ENCODE data around the gene ALKBH4. TPM values are rescaled to one million over a fixed set of nuclear protein-coding genes. Genes with fewer than 3 reads are reported as not detected.

ALKBH4 gene
- total RNA-seq, 1 donor from 2014 or later: 12.5 TPM

DNA sequence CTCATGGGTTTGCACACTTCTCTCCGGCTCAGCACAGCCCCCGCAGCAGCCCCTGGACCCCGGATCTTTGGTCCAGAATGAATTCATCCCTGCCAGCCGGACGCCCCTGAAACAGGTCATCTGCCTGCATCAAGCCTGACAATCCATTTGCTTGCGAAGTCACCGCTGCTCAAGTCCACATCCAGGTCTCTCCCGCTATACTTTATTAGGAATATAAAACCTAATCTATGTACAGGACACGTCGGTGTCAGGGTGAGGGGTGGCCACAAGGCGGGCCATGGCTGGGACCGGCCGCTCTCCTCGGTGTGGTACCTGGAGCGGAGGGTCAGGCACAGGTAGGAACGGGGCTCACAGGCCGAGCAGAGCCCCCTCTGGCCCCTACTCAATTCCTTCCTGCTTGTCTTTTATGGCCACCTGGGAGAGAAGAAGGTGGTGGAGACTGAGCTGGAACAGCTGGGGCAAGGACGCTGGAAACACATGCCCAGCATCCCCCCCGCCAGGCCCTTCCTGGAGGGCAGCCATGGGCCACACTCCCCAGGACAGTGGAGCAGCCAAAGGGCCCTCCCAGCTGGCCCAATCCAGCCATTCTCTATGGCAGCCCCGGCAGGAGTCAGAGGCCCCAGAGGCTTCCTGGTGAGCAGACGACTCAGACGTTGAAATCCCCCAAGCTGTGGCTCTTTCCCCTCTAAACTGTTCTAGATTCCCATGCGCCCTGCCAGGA lies 8.8 kb upstream of the ALKBH4 start:
- DNase-seq (ENCODE audit: low read depth): no peak
- no peak overlapping the region for H3K4me3 ChIP-seq (ENCODE audit: low read depth, low read length)
- H3K36me3 ChIP-seq (ENCODE audit: control insufficient read depth, insufficient read depth, low read length): peaks cover 2% of the 10 kb centered on the region
- TF ChIP-seq CTCF (IDR thresholded peaks at IDR 0.05; ENCODE audit: insufficient read depth, low read length, poor library complexity, severe bottlenecking): no peak
- no peaks in the 10 kb centered on the region for H3K27me3 ChIP-seq (ENCODE audit: control insufficient read depth, insufficient read depth, low read length)

- Histone ChIP-seq H3K4me3 (ENCODE audit: low read depth, low read length) (no peak overlapping the region), H3K36me3 (ENCODE audit: control insufficient read depth, insufficient read depth, low read length) (peaks cover 2% of the 10 kb centered on the region), H3K27me3 (ENCODE audit: control insufficient read depth, insufficient read depth, low read length) (no peaks in the 10 kb centered on the region)
- no peak for DNase-seq (ENCODE audit: low read depth)
- no peak for TF ChIP-seq CTCF (IDR thresholded peaks at IDR 0.05; ENCODE audit: insufficient read depth, low read length, poor library complexity, severe bottlenecking)
These were observed 7.7 kb upstream of the ALKBH4 start for GRCh38 chr7:102472126-102473041.

DNA sequence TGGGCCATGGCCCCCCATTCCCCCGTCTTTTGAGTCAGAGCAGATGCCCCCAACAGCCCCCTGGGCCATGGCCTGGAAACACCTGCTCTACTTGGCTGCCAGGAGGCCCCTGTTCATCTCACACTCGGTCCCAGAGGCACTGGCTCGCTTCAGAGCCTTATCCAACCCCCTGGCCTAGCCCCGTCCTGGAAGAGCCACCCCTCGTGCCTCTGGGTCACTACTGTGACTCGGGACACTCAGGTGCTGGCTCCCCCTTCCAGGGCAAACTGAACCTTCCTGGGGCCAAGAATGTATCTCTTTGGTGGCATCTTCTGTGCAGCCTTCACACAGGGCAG lies 7.1 kb upstream of the ALKBH4 start:
- Histone ChIP-seq H3K4me3 (ENCODE audit: low read depth, low read length) (no peak overlapping the region), H3K36me3 (ENCODE audit: control insufficient read depth, insufficient read depth, low read length) (peaks cover 2% of the 10 kb centered on the region), H3K27me3 (ENCODE audit: control insufficient read depth, insufficient read depth, low read length) (no peaks in the 10 kb centered on the region)
- DNase-seq (ENCODE audit: low read depth): no peak
- TF ChIP-seq CTCF (IDR thresholded peaks at IDR 0.05; ENCODE audit: insufficient read depth, low read length, poor library complexity, severe bottlenecking): no peak

DNA sequence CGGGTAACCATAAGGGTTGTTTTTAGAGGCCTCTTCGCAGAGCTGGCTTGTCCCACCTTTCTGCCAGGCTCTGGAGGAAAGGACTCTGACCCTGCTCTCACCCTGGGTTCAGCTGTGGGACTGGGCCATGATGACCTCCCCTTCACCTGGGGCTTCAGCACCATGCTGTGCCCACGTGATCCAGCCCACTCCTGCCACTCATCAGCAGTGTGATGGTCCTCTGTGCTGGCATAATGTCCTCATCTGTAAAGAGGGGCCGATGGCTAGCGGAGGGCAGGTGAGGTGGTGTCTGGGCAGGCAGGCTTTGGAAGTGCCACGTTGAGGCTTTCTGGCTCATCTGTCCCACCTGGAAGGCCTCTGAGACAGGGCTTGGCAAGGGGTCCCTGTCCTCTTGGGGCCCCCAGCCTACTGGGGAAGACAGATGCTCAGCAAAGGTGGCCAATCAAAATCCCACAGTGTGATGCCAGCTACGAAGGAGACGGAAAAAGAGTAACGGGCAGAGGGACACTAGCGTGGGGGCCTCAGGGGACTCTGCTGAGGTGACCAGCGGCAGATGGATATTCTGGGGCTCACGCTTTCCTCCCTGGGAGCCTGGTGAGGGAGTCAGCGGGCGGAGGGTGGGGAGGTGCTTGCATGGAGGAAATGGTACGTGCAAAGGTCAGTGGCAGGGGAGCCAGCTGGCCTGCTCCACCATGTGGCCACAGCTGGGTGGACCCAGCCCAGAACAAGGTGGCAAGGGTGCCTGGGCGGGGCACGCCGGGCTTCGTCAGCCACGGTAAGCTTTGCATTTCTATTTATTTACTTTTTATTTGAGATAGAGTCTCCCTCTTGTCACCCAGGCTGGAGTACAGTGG lies 5.5 kb upstream of the ALKBH4 start:
- Histone ChIP-seq H3K27me3 (ENCODE audit: control insufficient read depth, insufficient read depth, low read length) (no peaks in the 10 kb centered on the region), H3K36me3 (ENCODE audit: control insufficient read depth, insufficient read depth, low read length) (peaks cover 4% of the 10 kb centered on the region), H3K4me3 (ENCODE audit: low read depth, low read length) (no peak overlapping the region)
- no peak for TF ChIP-seq CTCF (IDR thresholded peaks at IDR 0.05; ENCODE audit: insufficient read depth, low read length, poor library complexity, severe bottlenecking)
- no peak for DNase-seq (ENCODE audit: low read depth)

DNA sequence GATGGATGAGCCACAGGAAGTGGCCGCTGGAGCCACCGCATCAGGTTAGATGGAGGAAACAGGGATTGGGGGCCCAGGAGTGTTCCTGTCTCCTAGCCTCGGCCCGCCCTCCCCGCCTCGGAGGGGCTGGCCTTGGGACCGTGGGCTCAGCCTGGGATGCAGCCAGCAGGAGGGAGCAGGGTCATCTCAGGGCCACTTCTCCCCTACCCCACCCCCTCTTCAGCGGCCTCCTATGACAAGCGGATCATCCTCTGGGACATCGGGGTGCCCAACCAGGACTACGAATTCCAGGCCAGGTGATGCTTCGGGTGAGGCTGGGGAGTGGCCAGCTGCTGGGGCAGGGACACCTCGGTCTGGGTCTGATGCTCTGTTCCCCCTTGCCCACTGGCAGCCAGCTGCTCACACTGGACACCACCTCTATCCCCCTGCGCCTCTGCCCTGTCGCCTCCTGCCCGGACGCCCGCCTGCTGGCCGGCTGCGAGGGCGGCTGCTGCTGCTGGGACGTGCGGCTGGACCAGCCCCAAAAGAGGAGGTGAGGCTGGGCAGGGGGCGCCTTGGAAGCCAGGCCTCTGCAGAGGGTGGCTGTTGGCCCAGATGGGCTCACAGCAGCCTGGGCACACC lies 4.8 kb upstream of the ALKBH4 start:
- TF ChIP-seq CTCF (IDR thresholded peaks at IDR 0.05; ENCODE audit: insufficient read depth, low read length, poor library complexity, severe bottlenecking): no peak

More for the DNA sequence above, 4.8 kb upstream of the ALKBH4 start:
- Histone ChIP-seq H3K27me3 (ENCODE audit: control insufficient read depth, insufficient read depth, low read length) (no peaks in the 10 kb centered on the region), H3K36me3 (ENCODE audit: control insufficient read depth, insufficient read depth, low read length) (peaks cover 4% of the 10 kb centered on the region), H3K4me3 (ENCODE audit: low read depth, low read length) (no peak overlapping the region)
- no peak for DNase-seq (ENCODE audit: low read depth)
